ENCODE data around the gene RELA. TPM values are rescaled to one million over a fixed set of nuclear protein-coding genes. Genes with fewer than 3 reads are reported as not detected.

Gene RELA
- total RNA-seq, 2 donors from 2014 or later = 51.8 to 98.4 TPM

DNA sequence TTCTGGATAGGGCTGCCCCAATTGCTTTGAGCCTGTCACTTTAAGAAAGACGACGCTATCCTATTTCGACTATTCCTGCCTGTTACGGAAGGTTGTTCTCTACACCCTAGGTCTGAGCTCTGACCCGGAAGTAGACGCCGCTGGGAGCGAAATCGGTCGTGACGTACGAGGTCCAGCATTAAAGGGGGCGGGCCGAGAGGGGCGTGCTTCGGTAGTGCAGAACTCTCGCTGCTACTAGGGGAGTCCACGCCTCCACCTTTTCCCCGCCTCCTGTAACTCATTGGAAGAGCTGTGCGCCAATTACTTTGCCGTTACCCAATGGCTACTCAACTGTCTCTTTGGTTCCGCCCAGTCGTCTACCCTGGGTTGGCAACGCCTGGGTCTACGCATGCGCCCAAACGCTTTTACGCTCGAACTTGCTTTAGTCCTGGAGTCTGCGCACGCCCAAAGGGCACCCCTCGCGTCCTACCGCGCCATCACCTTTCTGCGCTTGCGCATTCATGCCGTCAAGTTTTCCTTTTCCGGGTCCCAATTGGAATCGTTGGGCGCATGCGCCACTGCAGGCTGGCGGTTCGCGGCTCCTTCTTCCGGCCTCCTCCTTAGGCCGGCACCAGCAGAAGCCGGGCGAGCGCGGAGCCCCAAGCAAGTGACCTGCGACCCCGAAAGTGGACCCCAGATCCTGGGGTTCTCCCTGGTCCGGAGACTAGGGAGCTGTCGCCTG lies 47.3 kb downstream of the RELA start, which contains the start of gene PCNX3:
PCNX3 (plus strand) TSS at position 548 of the 721 bp plus-strand sequence. CDS start 536 bp downstream, outside the sequence.
- intact Hi-C loops (cut with DNase I) = loop anchor here (5.0 kb wide), 1 partner anchor 37 kb away; no protein-coding TSS in a partner anchor
- peaks cover 37% of the 10 kb centered on the region for H3K4me1 ChIP-seq (replicated peaks)
- H3K36me3 ChIP-seq = peaks cover 14 to 32% of the 10 kb centered on the region in 2 donors

DNA sequence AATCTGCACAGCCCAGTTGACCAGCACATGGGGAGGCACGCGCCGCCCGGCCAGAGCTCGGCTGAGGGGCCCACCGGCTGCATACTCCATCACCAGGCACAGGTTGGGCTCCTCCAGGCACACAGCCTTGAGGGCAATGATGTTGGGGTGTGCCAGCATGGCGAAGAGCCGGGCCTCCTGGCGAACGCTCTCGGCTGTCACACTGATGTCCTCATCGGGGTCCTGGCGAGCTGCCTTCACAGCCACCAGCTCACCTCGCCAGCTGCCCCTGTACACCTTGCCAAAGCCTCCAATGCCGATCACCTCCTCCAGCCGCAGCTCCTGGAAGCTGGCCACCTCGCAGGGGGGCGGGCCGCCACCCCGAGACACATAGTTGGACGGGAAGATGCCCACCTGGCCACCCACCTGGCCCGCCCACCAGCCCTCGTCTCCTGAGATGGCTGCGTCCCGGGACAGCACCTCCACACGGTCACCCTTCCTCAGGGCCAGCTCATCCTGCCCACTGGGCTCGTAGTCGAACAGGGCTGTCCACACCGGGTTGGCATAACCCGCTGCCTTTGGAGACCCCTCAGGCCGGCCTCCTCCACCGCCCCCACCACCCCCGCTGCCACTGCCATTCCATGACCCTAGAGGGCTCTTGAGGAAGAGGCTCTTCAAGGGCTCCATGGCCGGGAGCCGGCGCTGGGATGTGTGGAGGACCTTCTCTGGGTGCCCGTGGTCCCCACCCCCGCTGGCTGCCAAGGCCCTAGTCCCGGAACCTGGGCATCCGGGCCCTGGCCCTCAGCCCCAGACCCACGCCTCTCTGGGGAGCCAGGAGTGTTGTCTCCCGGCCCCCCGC lies 49.4 kb downstream of the RELA start:
- H3K9me3 ChIP-seq = no peaks in the 10 kb centered on the region
- peak overlapping the region; percentile 93 to 94 for H3K27ac ChIP-seq
- intact Hi-C loops (cut with DNase I) = no loop called here
- TF ChIP-seq POLR2AphosphoS5 (IDR thresholded peaks at IDR 0.05) (no peak), POLR2A (IDR thresholded peaks at IDR 0.05) (no peak)
- TF ChIP-seq, protein P1, sequence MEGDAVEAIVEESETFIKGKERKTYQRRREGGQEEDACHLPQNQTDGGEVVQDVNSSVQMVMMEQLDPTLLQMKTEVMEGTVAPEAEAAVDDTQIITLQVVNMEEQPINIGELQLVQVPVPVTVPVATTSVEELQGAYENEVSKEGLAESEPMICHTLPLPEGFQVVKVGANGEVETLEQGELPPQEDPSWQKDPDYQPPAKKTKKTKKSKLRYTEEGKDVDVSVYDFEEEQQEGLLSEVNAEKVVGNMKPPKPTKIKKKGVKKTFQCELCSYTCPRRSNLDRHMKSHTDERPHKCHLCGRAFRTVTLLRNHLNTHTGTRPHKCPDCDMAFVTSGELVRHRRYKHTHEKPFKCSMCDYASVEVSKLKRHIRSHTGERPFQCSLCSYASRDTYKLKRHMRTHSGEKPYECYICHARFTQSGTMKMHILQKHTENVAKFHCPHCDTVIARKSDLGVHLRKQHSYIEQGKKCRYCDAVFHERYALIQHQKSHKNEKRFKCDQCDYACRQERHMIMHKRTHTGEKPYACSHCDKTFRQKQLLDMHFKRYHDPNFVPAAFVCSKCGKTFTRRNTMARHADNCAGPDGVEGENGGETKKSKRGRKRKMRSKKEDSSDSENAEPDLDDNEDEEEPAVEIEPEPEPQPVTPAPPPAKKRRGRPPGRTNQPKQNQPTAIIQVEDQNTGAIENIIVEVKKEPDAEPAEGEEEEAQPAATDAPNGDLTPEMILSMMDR (IDR thresholded peaks at IDR 0.05) = no peak
- peak overlapping the region; percentile 70 to 75 for H3K4me3 ChIP-seq
- no peaks in the 10 kb centered on the region for H3K27me3 ChIP-seq (replicated peaks; ENCODE audit: insufficient read depth)
- DNase-seq (ENCODE audit: low spot score) = no peak
- 19% methylated on average over 43 of the region's 43 CpGs for WGBS
- H3K4me1 ChIP-seq (replicated peaks) = peaks cover 38% of the 10 kb centered on the region
- peaks cover 1 to 11% of the 10 kb centered on the region in 2 donors for H3K36me3 ChIP-seq

More for the DNA sequence above, 47.3 kb downstream of the RELA start, which contains the start of gene PCNX3:
- H3K27me3 ChIP-seq (replicated peaks; ENCODE audit: insufficient read depth) = no peaks in the 10 kb centered on the region
- TF ChIP-seq, protein P1 (IDR thresholded peaks at IDR 0.05) = peak in 2 of 4 experiments; percentile 22 to 35
- TF ChIP-seq POLR2AphosphoS5 (IDR thresholded peaks at IDR 0.05) (peak; percentile 97), POLR2A (IDR thresholded peaks at IDR 0.05) (peak; percentile 37)
- peak within 1 kb of the TSS; percentile 93 to 94 for H3K27ac ChIP-seq
- H3K9me3 ChIP-seq = no peaks in the 10 kb centered on the region
- peak; percentile 100 for DNase-seq (ENCODE audit: low spot score)
- peak within 1 kb of the TSS; percentile 75 to 90 for H3K4me3 ChIP-seq
- under 1% methylated on average over 55 of the region's 55 CpGs for WGBS

DNA sequence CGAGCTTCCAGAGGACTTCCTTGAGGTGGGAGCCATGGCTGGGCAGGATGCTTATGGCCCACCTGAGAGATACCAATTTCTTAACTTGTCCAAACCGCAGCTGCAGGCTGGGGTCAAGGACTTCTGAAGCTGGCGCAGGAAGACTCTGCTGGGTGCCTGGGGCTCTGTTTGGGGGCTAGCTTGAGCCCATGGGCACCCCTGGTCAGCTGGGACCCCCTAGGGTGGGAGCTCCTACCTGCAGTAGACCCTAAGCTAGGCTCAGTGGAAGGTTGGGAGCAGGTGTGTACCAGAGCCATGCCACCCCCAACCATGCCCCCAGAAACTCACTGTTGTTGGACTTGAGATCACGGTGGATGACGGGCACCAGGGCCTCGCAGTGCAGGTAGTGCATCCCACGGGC lies 50.0 kb downstream of the RELA start:
- no peak for DNase-seq (ENCODE audit: low spot score)
- Histone ChIP-seq H3K4me1 (replicated peaks) (peaks cover 38% of the 10 kb centered on the region), H3K27ac (peak overlapping the region; percentile 93 to 94), H3K4me3 (peak overlapping the region; percentile 70 to 75), H3K9me3 (no peaks in the 10 kb centered on the region), H3K36me3 (peaks cover 0 to 5% of the 10 kb centered on the region in 2 donors), H3K27me3 (replicated peaks; ENCODE audit: insufficient read depth) (no peaks in the 10 kb centered on the region)
- intact Hi-C loops (cut with DNase I) = no loop called here
- 67% methylated on average over 7 of the region's 7 CpGs for WGBS
- no peak for TF ChIP-seq POLR2A (IDR thresholded peaks at IDR 0.05)
- TF ChIP-seq, protein P1 (IDR thresholded peaks at IDR 0.05) = no peak
- no peak for TF ChIP-seq POLR2AphosphoS5 (IDR thresholded peaks at IDR 0.05)

DNA sequence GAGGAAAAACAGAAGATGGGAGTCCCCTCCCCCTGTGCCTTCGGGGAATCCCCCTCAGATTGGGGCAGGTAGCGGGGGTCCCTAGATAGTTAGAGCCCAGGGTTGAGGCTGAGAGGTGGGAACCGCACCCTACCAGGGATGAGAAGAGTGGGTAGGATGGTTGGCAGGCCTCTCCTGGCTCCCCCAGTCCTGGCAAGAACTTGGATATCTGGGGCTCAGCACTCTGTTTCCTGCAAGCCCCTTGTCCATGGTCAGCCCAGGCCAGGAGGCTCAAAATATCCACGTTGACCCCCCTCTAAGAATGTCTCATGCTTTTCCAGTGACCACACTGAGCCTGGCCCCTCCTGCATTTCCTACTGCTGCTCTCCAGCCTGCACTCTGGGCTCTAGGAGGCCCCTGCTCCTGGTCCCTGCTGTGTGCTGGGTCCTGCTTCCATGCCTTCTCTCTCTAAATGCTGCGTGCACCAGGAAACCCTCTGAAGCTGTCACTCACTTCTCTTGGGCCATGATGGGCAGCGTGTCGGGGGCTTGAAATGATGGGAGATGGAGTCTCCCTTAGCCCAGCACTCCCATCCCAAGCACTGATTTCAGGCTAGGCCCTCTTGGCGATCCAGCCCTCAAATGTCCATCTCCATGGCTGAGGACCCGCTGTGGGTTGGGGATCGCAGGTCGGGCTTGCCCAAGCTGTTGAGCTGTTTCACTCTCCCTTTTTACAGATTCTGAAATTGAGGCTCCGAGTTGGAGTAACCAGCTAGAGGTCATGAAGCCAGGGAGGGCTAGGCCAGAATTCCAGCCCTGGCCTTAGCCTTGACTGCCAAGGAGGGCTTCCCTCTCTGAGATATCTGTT lies 50.7 kb downstream of the RELA start:
- Histone ChIP-seq H3K27ac (peak overlapping the region in 1 of 2 donors; percentile 93), H3K27me3 (replicated peaks; ENCODE audit: insufficient read depth) (no peaks in the 10 kb centered on the region), H3K36me3 (no peaks in the 10 kb centered on the region), H3K4me3 (peak overlapping the region in 1 of 2 donors; percentile 70), H3K4me1 (replicated peaks) (peaks cover 35% of the 10 kb centered on the region), H3K9me3 (no peaks in the 10 kb centered on the region)
- no peak for TF ChIP-seq POLR2AphosphoS5 (IDR thresholded peaks at IDR 0.05)
- TF ChIP-seq, protein P1 (IDR thresholded peaks at IDR 0.05) = no peak
- no peak for TF ChIP-seq POLR2A (IDR thresholded peaks at IDR 0.05)
- WGBS = 77% methylated on average over 12 of the region's 12 CpGs
- DNase-seq (ENCODE audit: low spot score) = no peak
- intact Hi-C loops (cut with DNase I) = loop anchor here (2.0 kb wide), 1 partner anchor 35 kb away; the partner anchor contains the start of gene EHBP1L1

All from prostate gland (tissue), 2 donors.